ENCODE measurements around the gene CTNS. TPM values are rescaled to one million over a fixed set of nuclear protein-coding genes. Genes with fewer than 3 reads are reported as not detected.

The CTNS gene
- total RNA-seq, 1 donor from 2014 or later: 35.6 TPM

DNA sequence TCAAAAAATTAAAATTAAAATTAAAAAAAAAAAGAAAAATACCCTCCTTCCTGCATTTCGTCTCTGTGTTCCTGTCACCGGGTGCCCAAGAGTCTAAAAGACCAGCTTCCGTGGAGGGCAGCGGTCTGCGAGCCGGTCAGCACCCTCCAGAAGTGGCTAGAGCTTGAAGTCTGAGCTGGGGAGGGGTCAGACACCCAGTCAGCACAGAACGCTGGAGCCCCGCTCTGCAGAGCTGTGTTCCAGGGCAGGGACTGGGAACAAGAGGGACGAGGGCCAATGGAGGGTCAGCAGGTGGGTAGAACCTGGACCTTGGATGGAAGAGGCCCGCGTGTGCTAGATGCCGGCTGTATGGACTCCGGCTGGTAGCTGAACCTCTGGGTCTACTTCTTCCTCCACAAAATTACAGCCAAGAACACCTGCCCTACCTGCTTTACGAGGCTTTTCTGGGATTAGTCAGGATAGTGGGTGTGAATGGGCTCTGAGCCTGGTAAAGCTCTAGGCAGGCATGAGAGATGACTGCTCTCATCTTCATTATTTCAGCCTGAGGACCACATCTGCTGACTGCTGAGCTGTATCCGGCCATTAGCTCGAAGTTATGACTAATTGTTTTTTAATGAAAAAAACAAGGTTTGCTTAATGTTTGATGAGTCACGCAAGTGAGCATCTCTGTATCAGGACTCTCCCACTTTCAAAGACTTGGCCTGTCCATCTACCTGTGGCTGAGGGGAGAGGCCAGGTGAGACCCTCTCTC lies 33.3 kb upstream of the CTNS start:
- Histone ChIP-seq H3K9me3 (no peaks in the 10 kb centered on the region), H3K4me1 (no peaks in the 10 kb centered on the region), H3K27me3 (no peaks in the 10 kb centered on the region), H3K36me3 (no peaks in the 10 kb centered on the region), H3K4me3 (no peak overlapping the region), H3K27ac (no peak overlapping the region)
- TF ChIP-seq, protein P1, sequence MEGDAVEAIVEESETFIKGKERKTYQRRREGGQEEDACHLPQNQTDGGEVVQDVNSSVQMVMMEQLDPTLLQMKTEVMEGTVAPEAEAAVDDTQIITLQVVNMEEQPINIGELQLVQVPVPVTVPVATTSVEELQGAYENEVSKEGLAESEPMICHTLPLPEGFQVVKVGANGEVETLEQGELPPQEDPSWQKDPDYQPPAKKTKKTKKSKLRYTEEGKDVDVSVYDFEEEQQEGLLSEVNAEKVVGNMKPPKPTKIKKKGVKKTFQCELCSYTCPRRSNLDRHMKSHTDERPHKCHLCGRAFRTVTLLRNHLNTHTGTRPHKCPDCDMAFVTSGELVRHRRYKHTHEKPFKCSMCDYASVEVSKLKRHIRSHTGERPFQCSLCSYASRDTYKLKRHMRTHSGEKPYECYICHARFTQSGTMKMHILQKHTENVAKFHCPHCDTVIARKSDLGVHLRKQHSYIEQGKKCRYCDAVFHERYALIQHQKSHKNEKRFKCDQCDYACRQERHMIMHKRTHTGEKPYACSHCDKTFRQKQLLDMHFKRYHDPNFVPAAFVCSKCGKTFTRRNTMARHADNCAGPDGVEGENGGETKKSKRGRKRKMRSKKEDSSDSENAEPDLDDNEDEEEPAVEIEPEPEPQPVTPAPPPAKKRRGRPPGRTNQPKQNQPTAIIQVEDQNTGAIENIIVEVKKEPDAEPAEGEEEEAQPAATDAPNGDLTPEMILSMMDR (IDR thresholded peaks at IDR 0.05): no peak
- TF ChIP-seq POLR2A (IDR thresholded peaks at IDR 0.05) (no peak), POLR2AphosphoS5 (IDR thresholded peaks at IDR 0.05; ENCODE audit: insufficient read depth in 1 of 2, low read depth in 1 of 2) (peak in 1 of 2 donors; percentile 36)
- intact Hi-C loops (cut with DNase I): no loop called here
- no peak for DNase-seq (ENCODE audit: extremely low spot score in 2 of 2)

DNA sequence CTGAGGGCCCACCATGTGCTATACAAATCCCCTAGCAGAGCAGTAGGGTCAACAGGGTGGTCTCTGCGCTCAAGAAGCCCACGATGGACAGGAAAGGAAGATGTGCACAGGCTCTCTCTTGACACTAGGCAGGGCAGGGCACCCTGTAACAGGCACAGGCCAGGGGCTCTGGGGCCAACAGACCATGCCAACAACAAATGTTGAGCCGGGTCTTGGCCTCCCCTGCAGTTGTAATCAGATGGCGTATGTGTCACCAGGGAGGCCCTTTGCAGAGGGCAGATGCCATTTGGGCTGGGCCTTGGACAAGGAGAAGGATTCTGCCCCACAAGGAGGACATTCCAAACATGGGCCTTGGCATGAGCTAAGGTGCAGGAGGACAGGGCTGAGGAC lies 32.7 kb upstream of the CTNS start:
- H3K9me3 ChIP-seq: no peaks in the 10 kb centered on the region
- H3K27ac ChIP-seq: no peak overlapping the region
- no peaks in the 10 kb centered on the region for H3K4me1 ChIP-seq
- no peaks in the 10 kb centered on the region for H3K27me3 ChIP-seq
- intact Hi-C loops (cut with DNase I): no loop called here
- no peak overlapping the region for H3K4me3 ChIP-seq
- no peak for DNase-seq (ENCODE audit: extremely low spot score in 2 of 2)
- TF ChIP-seq POLR2AphosphoS5 (IDR thresholded peaks at IDR 0.05; ENCODE audit: insufficient read depth in 1 of 2, low read depth in 1 of 2): no peak
- TF ChIP-seq, protein P1 (IDR thresholded peaks at IDR 0.05): no peak
- H3K36me3 ChIP-seq: peaks cover 0 to 4% of the 10 kb centered on the region in 2 donors

DNA sequence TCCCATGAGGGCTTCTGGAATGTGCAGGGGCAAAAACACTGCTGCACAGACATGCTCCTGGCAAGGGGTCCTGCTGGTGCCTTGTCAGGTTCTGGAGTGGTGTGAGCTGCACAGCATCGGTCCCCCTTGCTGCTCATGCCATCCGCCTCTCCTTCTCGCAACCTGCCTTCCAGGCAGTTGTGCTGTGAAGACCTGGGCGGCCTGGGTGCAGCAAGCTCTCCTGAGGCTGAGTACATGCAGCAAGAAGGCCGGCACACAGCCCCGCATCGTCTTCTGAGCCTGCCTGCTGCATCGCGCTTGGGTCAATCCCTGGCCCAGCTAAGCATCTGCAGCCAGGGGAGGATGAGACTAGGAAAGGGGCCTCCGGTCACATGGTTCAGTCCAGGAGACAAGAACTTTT lies 26.9 kb upstream of the CTNS start:
- no peak for DNase-seq (ENCODE audit: extremely low spot score in 2 of 2)
- Histone ChIP-seq H3K4me3 (no peak overlapping the region), H3K9me3 (no peaks in the 10 kb centered on the region), H3K36me3 (peaks cover 0 to 52% of the 10 kb centered on the region in 2 donors), H3K4me1 (no peaks in the 10 kb centered on the region), H3K27ac (no peak overlapping the region), H3K27me3 (no peaks in the 10 kb centered on the region)
- intact Hi-C loops (cut with DNase I): no loop called here
- TF ChIP-seq POLR2A (IDR thresholded peaks at IDR 0.05) (no peak), POLR2AphosphoS5 (IDR thresholded peaks at IDR 0.05; ENCODE audit: insufficient read depth in 1 of 2, low read depth in 1 of 2) (no peak)
- TF ChIP-seq, protein P1 (IDR thresholded peaks at IDR 0.05): no peak

DNA sequence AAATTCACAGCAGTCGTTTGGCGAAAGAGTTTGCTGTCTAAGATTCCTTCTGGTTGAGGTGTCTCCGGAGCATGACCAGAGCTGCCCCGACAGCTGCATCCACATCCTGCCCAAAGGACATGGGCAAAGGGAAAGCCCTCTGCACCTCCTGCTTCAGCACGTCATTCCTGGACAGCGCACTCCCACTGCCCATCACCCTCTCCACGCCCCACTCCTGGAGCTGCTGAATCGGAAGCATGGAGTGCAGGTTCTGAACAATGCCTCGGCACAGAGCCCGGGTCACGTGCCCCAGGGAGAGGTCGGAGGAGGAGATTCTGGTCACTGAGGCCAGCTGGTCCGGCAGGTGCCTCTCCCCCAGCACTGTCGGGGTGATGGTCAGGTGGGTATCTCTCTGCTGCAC lies 26.0 kb upstream of the CTNS start:
- Histone ChIP-seq H3K27me3 (no peaks in the 10 kb centered on the region), H3K4me1 (no peaks in the 10 kb centered on the region), H3K36me3 (peaks cover 0 to 60% of the 10 kb centered on the region in 2 donors), H3K27ac (no peak overlapping the region), H3K9me3 (no peaks in the 10 kb centered on the region), H3K4me3 (no peak overlapping the region)
- DNase-seq (ENCODE audit: extremely low spot score in 2 of 2): no peak
- no peak for TF ChIP-seq POLR2AphosphoS5 (IDR thresholded peaks at IDR 0.05; ENCODE audit: insufficient read depth in 1 of 2, low read depth in 1 of 2)
- TF ChIP-seq, protein P1 (IDR thresholded peaks at IDR 0.05): no peak
- intact Hi-C loops (cut with DNase I): no loop called here

DNA sequence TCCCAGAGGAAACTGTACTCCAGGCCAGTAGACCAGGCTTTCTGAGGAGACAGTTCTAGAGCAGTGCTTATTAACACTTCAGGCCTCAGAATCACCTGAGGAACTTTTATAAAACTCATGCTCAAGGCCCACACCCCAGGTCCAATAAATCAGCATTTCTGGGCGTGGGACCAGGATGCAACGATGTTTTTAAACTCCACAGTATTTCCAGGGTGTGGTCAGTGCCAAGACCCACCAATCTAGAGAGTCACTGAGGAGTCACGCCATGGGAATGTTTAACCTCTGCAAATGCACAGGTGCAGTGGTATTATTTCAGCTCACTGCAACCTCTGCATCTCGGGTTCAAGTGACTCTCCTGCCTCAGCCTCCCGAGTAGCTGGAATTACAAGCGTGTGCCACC lies 23.4 kb upstream of the CTNS start:
- no peaks in the 10 kb centered on the region for H3K4me1 ChIP-seq
- H3K27me3 ChIP-seq: no peaks in the 10 kb centered on the region
- H3K27ac ChIP-seq: no peak overlapping the region
- DNase-seq (ENCODE audit: extremely low spot score in 2 of 2): no peak
- intact Hi-C loops (cut with DNase I): no loop called here
- H3K36me3 ChIP-seq: peaks cover 0 to 78% of the 10 kb centered on the region in 2 donors
- TF ChIP-seq POLR2AphosphoS5 (IDR thresholded peaks at IDR 0.05; ENCODE audit: insufficient read depth in 1 of 2, low read depth in 1 of 2) (no peak), POLR2A (IDR thresholded peaks at IDR 0.05) (no peak)
- TF ChIP-seq, protein P1 (IDR thresholded peaks at IDR 0.05): no peak
- no peak overlapping the region for H3K4me3 ChIP-seq
- H3K9me3 ChIP-seq: no peaks in the 10 kb centered on the region

All from vagina (tissue), 2 donors.